Neural cell (in vitro differentiated cells): Measurements from ENCODE around the gene DSCAM. TPM values are rescaled to one million over a fixed set of nuclear protein-coding genes. Genes with fewer than 3 reads are reported as not detected.
A peak's percentile ranks its signal among the peaks of the same experiment; 100 is the strongest.

Source experiments
- H2AFZ ChIP-seq: fragments of 200-600, 300-800 bp; sonication (generic), shearing (Covaris generic); 2 replicates; pipeline ENCODE4 v1.6.0; 2014; ENCODE audit warnings: low read depth, mild to moderate bottlenecking, antibody characterized with exemption, low read length, moderate library complexity
- H3F3A ChIP-seq: fragments of 200-600 bp; shearing (Covaris generic); 2 replicates; pipeline ENCODE4 v1.6.1; 2016; ENCODE audit warnings: mild to moderate bottlenecking, moderate library complexity, mixed read lengths, antibody characterized with exemption, low read length; ENCODE audit not compliant: insufficient read depth, poor library complexity, severe bottlenecking
- H3K27ac ChIP-seq: fragments of 200-600, 300-800 bp; sonication (generic), shearing (Covaris generic); 2 replicates; pipeline ENCODE4 v1.5.1; 2014; ENCODE audit warnings: mild to moderate bottlenecking, low read length, moderate library complexity
- H3K27me3 ChIP-seq: fragments of 300-800, 200-600 bp; sonication (generic), shearing (Covaris generic); 2 replicates; pipeline ENCODE4 v1.6.0; 2014; ENCODE audit warnings: mild to moderate bottlenecking, low read depth, low read length, moderate library complexity; ENCODE audit not compliant: insufficient read depth
- H3K36me3 ChIP-seq: fragments of 300-800, 200-600 bp; sonication (generic), shearing (Covaris generic); 2 replicates; pipeline ENCODE4 v1.5.1; 2014; ENCODE audit warnings: mild to moderate bottlenecking, antibody characterized with exemption, low read length, moderate library complexity; ENCODE audit not compliant: insufficient read depth
- H3K4me2 ChIP-seq: fragments of 300-800, 200-600 bp; sonication (generic), shearing (Covaris generic); 2 replicates; pipeline ENCODE4 v1.6.0; 2014; ENCODE audit warnings: mild to moderate bottlenecking, low read length
- H3K4me3 ChIP-seq: fragments of 300-800, 200-600 bp; sonication (generic), shearing (Covaris generic); 2 replicates; pipeline ENCODE4 v1.5.1; 2014; ENCODE audit warnings: mild to moderate bottlenecking, low read length, moderate library complexity
- H3K79me2 ChIP-seq: fragments of 200-600 bp; shearing (Covaris generic); replicated peaks from 2 replicates; pipeline ENCODE4 v1.6.0; 2014; ENCODE audit warnings: mild to moderate bottlenecking, low read length, moderate library complexity; ENCODE audit not compliant: insufficient read depth
- H3K9ac ChIP-seq: fragments of 300-800, 200-600 bp; sonication (generic), shearing (Covaris generic); 2 replicates; pipeline ENCODE4 v1.6.1; 2016; ENCODE audit warnings: mild to moderate bottlenecking, low read length, mixed read lengths
- H3K9me2 ChIP-seq: fragments of 200-600 bp; shearing (Covaris generic); 2 replicates; pipeline ENCODE4 v1.6.1; 2016; ENCODE audit warnings: mild to moderate bottlenecking, low read length, mixed read lengths; ENCODE audit not compliant: insufficient read depth
- H3K9me3 ChIP-seq: fragments of 200-600, 300-800 bp; sonication (generic), shearing (Covaris generic); 2 replicates; pipeline ENCODE4 v1.6.1; 2016; ENCODE audit warnings: mild to moderate bottlenecking, mixed run types, low read length, moderate library complexity, mixed read lengths
- H4K20me1 ChIP-seq: fragments of 200-600 bp; shearing (Covaris generic); 2 replicates; pipeline ENCODE4 v1.6.1; 2016; ENCODE audit warnings: mild to moderate bottlenecking, mixed run types; ENCODE audit not compliant: insufficient read depth
- EP300 ChIP-seq: fragments of 450-650 bp; conservative IDR thresholded peaks from 2 replicates; pipeline ENCODE4 v1.6.1; 2014; ENCODE audit warnings: antibody characterized with exemption, mild to moderate bottlenecking, moderate library complexity; ENCODE audit not compliant: poor library complexity, severe bottlenecking
- EZH2 ChIP-seq: fragments of 200-600, 300-800 bp; shearing (Covaris generic), sonication (generic); IDR thresholded peaks from 2 replicates; pipeline ENCODE4 v1.6.1; 2014; ENCODE audit warnings: antibody characterized with exemption, low read length, borderline replicate concordance, mild to moderate bottlenecking; ENCODE audit not compliant: insufficient read depth, poor library complexity, severe bottlenecking
- MXI1 ChIP-seq: fragments of 450-650 bp; conservative IDR thresholded peaks from 2 replicates; pipeline ENCODE4 v1.6.1; 2014; ENCODE audit warnings: antibody characterized with exemption, mild to moderate bottlenecking; ENCODE audit not compliant: poor library complexity, severe bottlenecking
- POLR2AphosphoS5 ChIP-seq: IDR thresholded peaks from 2 replicates; pipeline ENCODE4 v1.6.1; 2012
- RAD21 ChIP-seq: fragments of 450-650 bp; conservative IDR thresholded peaks from 2 replicates; pipeline ENCODE4 v1.6.1; 2014; ENCODE audit warnings: antibody characterized with exemption, mild to moderate bottlenecking, moderate library complexity
- SMC3 ChIP-seq: fragments of 450-650 bp; conservative IDR thresholded peaks from 2 replicates; pipeline ENCODE4 v1.6.1; 2014; ENCODE audit warnings: antibody characterized with exemption, mild to moderate bottlenecking, moderate library complexity; ENCODE audit not compliant: poor library complexity
- TAF1 ChIP-seq: IDR thresholded peaks from 2 replicates; pipeline ENCODE4 v1.6.1; 2012; ENCODE audit warnings: low read depth
- polyA plus RNA-seq: library from polyadenylated mRNA; depleted of rRNA; stranded (reverse); fragments of >200 nt; gene quantifications from 2 replicates; pipeline ENCODE4 v1.2.3, GENCODE V29; 2014
- TF ChIP-seq, protein P1 (sequence below): fragments of 450-650 bp; IDR thresholded peaks from 2 replicates; pipeline ENCODE4 v1.5.1; 2014; ENCODE audit warnings: antibody characterized with exemption, mild to moderate bottlenecking, moderate library complexity; ENCODE audit not compliant: poor library complexity, severe bottlenecking

The DSCAM gene
- polyA plus RNA-seq, 1 donor from 2014 or later = 5.3 TPM

DNA sequence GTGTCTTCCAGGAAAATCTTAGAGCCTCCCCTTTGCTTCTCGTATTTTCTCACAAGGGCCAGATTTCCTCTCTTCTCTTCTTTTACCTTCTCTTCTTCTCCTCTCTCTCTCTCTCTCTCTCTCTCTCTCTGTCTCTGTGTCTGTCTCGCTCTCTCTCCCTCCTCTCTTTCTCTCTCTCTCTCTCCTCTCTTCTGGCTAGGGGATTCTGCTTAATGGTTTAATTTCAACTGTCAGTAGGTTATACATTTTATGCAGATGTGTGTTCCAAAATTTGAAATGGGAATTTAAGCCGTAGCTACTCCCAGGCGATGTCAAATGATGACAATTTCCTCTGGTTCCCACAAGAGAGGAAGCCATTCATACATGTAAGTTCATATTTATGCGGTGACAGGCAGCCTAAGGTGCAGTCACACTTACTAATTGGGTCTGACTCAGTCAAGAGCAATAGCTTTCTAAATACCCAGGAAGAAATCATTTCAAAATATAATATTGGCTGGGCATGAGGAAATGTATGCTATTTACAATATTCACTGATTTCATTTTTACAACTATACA lies 1.4 kb downstream of the DSCAM start:
- H3K27ac ChIP-seq = peak overlapping the region; percentile 86
- H3K4me3 ChIP-seq = peak overlapping the region; percentile 61
- H3K27me3 ChIP-seq = peaks cover 10% of the 10 kb centered on the region
- no peaks in the 10 kb centered on the region for H3K36me3 ChIP-seq
- H3K9me3 ChIP-seq = no peaks in the 10 kb centered on the region
- no peaks in the 10 kb centered on the region for H3F3A ChIP-seq
- TF ChIP-seq TAF1 (peak; percentile 50), POLR2AphosphoS5 (peak; percentile 27), EP300 (no peak), EZH2 (no peak)
- H3K9me2 ChIP-seq = no peaks in the 10 kb centered on the region
- H2AFZ ChIP-seq = peak overlapping the region; percentile 2
- peaks cover 6% of the 10 kb centered on the region for H3K79me2 ChIP-seq
- peak overlapping the region; percentile 81 for H3K4me2 ChIP-seq
- no peaks in the 10 kb centered on the region for H4K20me1 ChIP-seq
- peak overlapping the region; percentile 62 for H3K9ac ChIP-seq

- Histone ChIP-seq H3K9me3 (no peaks in the 10 kb centered on the region), H2AFZ (no peak overlapping the region), H3K9me2 (no peaks in the 10 kb centered on the region), H3F3A (no peaks in the 10 kb centered on the region), H3K79me2 (peaks cover 6% of the 10 kb centered on the region), H3K4me3 (peak overlapping the region; percentile 61), H3K9ac (peak overlapping the region; percentile 62), H3K36me3 (no peaks in the 10 kb centered on the region), H3K4me2 (peak overlapping the region; percentile 81), H3K27me3 (peaks cover 10% of the 10 kb centered on the region), H4K20me1 (no peaks in the 10 kb centered on the region), H3K27ac (peak overlapping the region; percentile 86)
- TF ChIP-seq, protein P1, sequence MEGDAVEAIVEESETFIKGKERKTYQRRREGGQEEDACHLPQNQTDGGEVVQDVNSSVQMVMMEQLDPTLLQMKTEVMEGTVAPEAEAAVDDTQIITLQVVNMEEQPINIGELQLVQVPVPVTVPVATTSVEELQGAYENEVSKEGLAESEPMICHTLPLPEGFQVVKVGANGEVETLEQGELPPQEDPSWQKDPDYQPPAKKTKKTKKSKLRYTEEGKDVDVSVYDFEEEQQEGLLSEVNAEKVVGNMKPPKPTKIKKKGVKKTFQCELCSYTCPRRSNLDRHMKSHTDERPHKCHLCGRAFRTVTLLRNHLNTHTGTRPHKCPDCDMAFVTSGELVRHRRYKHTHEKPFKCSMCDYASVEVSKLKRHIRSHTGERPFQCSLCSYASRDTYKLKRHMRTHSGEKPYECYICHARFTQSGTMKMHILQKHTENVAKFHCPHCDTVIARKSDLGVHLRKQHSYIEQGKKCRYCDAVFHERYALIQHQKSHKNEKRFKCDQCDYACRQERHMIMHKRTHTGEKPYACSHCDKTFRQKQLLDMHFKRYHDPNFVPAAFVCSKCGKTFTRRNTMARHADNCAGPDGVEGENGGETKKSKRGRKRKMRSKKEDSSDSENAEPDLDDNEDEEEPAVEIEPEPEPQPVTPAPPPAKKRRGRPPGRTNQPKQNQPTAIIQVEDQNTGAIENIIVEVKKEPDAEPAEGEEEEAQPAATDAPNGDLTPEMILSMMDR = no peak
These were observed 2.0 kb downstream of the DSCAM start for GRCh38 chr21:40844935-40845334.

- Histone ChIP-seq H3K4me2 (no peak overlapping the region), H4K20me1 (no peaks in the 10 kb centered on the region), H3K4me3 (peak overlapping the region; percentile 62), H3K36me3 (no peaks in the 10 kb centered on the region), H3K27ac (peak overlapping the region; percentile 48), H3K9me2 (no peaks in the 10 kb centered on the region), H3K79me2 (peaks cover 6% of the 10 kb centered on the region), H3K9ac (peak overlapping the region; percentile 56), H2AFZ (no peak overlapping the region), H3K9me3 (no peaks in the 10 kb centered on the region), H3K27me3 (peaks cover 5% of the 10 kb centered on the region), H3F3A (no peaks in the 10 kb centered on the region)
- TF ChIP-seq POLR2AphosphoS5 (no peak), SMC3 (peak; percentile 17), EZH2 (no peak)
These were observed 4.8 kb downstream of the DSCAM start for GRCh38 chr21:40842197-40842552.

GRCh38 chr21:40841524-40842196 lies 5.3 kb downstream of the DSCAM start:
- Histone ChIP-seq H3K4me3 (peak overlapping the region; percentile 62), H2AFZ (peak overlapping the region; percentile 27), H3F3A (no peaks in the 10 kb centered on the region), H4K20me1 (no peaks in the 10 kb centered on the region), H3K79me2 (peaks cover 6% of the 10 kb centered on the region), H3K27ac (peak overlapping the region; percentile 48), H3K9me2 (no peaks in the 10 kb centered on the region), H3K9me3 (no peaks in the 10 kb centered on the region), H3K36me3 (no peaks in the 10 kb centered on the region), H3K9ac (peak overlapping the region; percentile 56), H3K27me3 (peaks cover 5% of the 10 kb centered on the region), H3K4me2 (peak overlapping the region; percentile 50)
- TF ChIP-seq EP300 (peak; percentile 34), SMC3 (peak; percentile 78), TAF1 (no peak), POLR2AphosphoS5 (no peak), RAD21 (peak; percentile 83), MXI1 (no peak)
- TF ChIP-seq, protein P1 = peak; percentile 78
